Uterus (tissue), 4 donors: ENCODE data around the gene TRIM36. TPM values are rescaled to one million over a fixed set of nuclear protein-coding genes. Genes with fewer than 3 reads are reported as not detected.

ENCODE experiments used
- DNase-seq, 2 donors: peaks; one replicate each; pipeline ENCODE4 v3.0.0-alpha.2; 2019 to 2020
- H3K27ac ChIP-seq, 2 donors: fragments of 200-600 bp; sonication (generic); 1 replicate in 1 of 2; 2 replicates in 1 of 2; pipeline ENCODE4 v1.5.1; 2016 to 2018
- H3K27me3 ChIP-seq, 2 donors: fragments of 200-600 bp; sonication (generic); one replicate each; pipeline ENCODE4 v1.5.1; 2018 to 2019; ENCODE audit warnings: control low read depth in 1 of 2
- H3K36me3 ChIP-seq, 2 donors: fragments of 200-600 bp; sonication (generic); one replicate each; pipeline ENCODE4 v1.5.1; 2019; ENCODE audit warnings: control low read depth in 1 of 2
- H3K4me1 ChIP-seq, 2 donors: fragments of 200-600 bp; sonication (generic); one replicate each; pipeline ENCODE4 v1.5.1; 2018 to 2019; ENCODE audit warnings: control low read depth in 1 of 2
- H3K4me3 ChIP-seq, 2 donors: fragments of 200-600 bp; sonication (generic); 1 replicate in 1 of 2; 2 replicates in 1 of 2; pipeline ENCODE4 v1.5.1; 2018 to 2019; ENCODE audit warnings: mild to moderate bottlenecking in 1 of 2
- H3K9me3 ChIP-seq, 2 donors: fragments of 200-600 bp; sonication (generic); one replicate each; pipeline ENCODE4 v1.5.1; 2019; ENCODE audit warnings: control low read depth in 1 of 2
- CTCF ChIP-seq, 4 experiments: fragments of 200-600 bp in 2 of 4; fragments of 450-650 bp in 2 of 4; sonication (generic) in 2 of 4; IDR thresholded peaks; one replicate each; pipeline ENCODE4 v1.5.1; 2016 to 2019; ENCODE audit warnings: antibody characterized with exemption in 4 of 4, mild to moderate bottlenecking in 2 of 4, moderate library complexity in 1 of 4
- POLR2A ChIP-seq, 2 donors: fragments of 450-650 bp; IDR thresholded peaks; one replicate each; pipeline ENCODE4 v1.6.1; 2016; ENCODE audit warnings: antibody characterized with exemption in 2 of 2, mild to moderate bottlenecking in 1 of 2, moderate library complexity in 1 of 2
- intact Hi-C: fragments of 100-400 bp; cut with DNase I; formaldehyde crosslinking; loops from one replicate; pipeline ENCODE4 v1.15.1; 2023; ENCODE audit warnings: low total_unique reads
- total RNA-seq, 4 donors: library from RNA; depleted of rRNA in 3 of 4; stranded (reverse); fragments of >200 nt in 3 of 4; gene quantifications; one replicate each; pipeline versions ENCODE4 v1.1.0 to v1.2.4, GENCODE V29; 2014 to 2023
- donor health status: DM: yes; HTN: yes; CAD: no.

TRIM36 gene
- total RNA-seq, 4 donors from 2014 or later, result 0.29 to 6.4 (median 1.7) TPM

- intact Hi-C loops, result no loop called here
- Histone ChIP-seq H3K36me3 (no peaks in the 10 kb centered on the region), H3K4me1 (no peaks in the 10 kb centered on the region), H3K9me3 (no peaks in the 10 kb centered on the region), H3K4me3 (no peak overlapping the region), H3K27me3 (no peaks in the 10 kb centered on the region), H3K27ac (no peak overlapping the region)
- DNase-seq, result no peak
- TF ChIP-seq CTCF (IDR thresholded peaks at IDR 0.05), result no peak
- TF ChIP-seq POLR2A (IDR thresholded peaks at IDR 0.05), result no peak
These were observed 26.5 kb upstream of the TRIM36 start for GRCh38 chr5:115196161-115196560.

GRCh38 chr5:115194676-115195075 is 25.0 kb upstream of the TRIM36 start:
- H3K4me3 ChIP-seq, result no peak overlapping the region
- H3K9me3 ChIP-seq, result no peaks in the 10 kb centered on the region
- H3K4me1 ChIP-seq, result no peaks in the 10 kb centered on the region
- TF ChIP-seq CTCF (IDR thresholded peaks at IDR 0.05) (no peak), POLR2A (IDR thresholded peaks at IDR 0.05) (no peak)
- intact Hi-C loops, result no loop called here
- DNase-seq, result no peak
- no peaks in the 10 kb centered on the region for H3K27me3 ChIP-seq
- H3K36me3 ChIP-seq, result no peaks in the 10 kb centered on the region
- H3K27ac ChIP-seq, result no peak overlapping the region

- no peaks in the 10 kb centered on the region for H3K4me1 ChIP-seq
- no peaks in the 10 kb centered on the region for H3K27me3 ChIP-seq
- no peaks in the 10 kb centered on the region for H3K9me3 ChIP-seq
- no peak for DNase-seq
- no peaks in the 10 kb centered on the region for H3K36me3 ChIP-seq
- intact Hi-C loops, result no loop called here
- TF ChIP-seq POLR2A (IDR thresholded peaks at IDR 0.05) (no peak), CTCF (IDR thresholded peaks at IDR 0.05) (no peak)
- no peak overlapping the region for H3K4me3 ChIP-seq
- H3K27ac ChIP-seq, result no peak overlapping the region
These were observed 23.6 kb upstream of the TRIM36 start for GRCh38 chr5:115193295-115193694.

- Histone ChIP-seq H3K27me3 (no peaks in the 10 kb centered on the region), H3K9me3 (no peaks in the 10 kb centered on the region), H3K27ac (no peak overlapping the region), H3K36me3 (no peaks in the 10 kb centered on the region), H3K4me3 (no peak overlapping the region), H3K4me1 (no peaks in the 10 kb centered on the region)
- DNase-seq, result no peak
- TF ChIP-seq POLR2A (IDR thresholded peaks at IDR 0.05) (no peak), CTCF (IDR thresholded peaks at IDR 0.05) (no peak)
- intact Hi-C loops, result no loop called here
These were observed 22.4 kb upstream of the TRIM36 start for GRCh38 chr5:115192098-115192497.

GRCh38 chr5:115191474-115192031 is 21.8 kb upstream of the TRIM36 start:
- no peak for DNase-seq
- TF ChIP-seq POLR2A (IDR thresholded peaks at IDR 0.05) (no peak), CTCF (IDR thresholded peaks at IDR 0.05) (no peak)
- H3K4me3 ChIP-seq, result no peak overlapping the region
- no peaks in the 10 kb centered on the region for H3K36me3 ChIP-seq
- no peaks in the 10 kb centered on the region for H3K4me1 ChIP-seq
- no peak overlapping the region for H3K27ac ChIP-seq
- intact Hi-C loops, result no loop called here
- H3K9me3 ChIP-seq, result no peaks in the 10 kb centered on the region
- H3K27me3 ChIP-seq, result no peaks in the 10 kb centered on the region
